ENCODE measurements around the gene MEIS2. TPM values are rescaled to one million over a fixed set of nuclear protein-coding genes. Genes with fewer than 3 reads are reported as not detected.

MEIS2 gene
- polyA plus RNA-seq, 2 of the 4 experiments (the other 2 are of a cell fraction) = 7.3 to 11.1 TPM

DNA sequence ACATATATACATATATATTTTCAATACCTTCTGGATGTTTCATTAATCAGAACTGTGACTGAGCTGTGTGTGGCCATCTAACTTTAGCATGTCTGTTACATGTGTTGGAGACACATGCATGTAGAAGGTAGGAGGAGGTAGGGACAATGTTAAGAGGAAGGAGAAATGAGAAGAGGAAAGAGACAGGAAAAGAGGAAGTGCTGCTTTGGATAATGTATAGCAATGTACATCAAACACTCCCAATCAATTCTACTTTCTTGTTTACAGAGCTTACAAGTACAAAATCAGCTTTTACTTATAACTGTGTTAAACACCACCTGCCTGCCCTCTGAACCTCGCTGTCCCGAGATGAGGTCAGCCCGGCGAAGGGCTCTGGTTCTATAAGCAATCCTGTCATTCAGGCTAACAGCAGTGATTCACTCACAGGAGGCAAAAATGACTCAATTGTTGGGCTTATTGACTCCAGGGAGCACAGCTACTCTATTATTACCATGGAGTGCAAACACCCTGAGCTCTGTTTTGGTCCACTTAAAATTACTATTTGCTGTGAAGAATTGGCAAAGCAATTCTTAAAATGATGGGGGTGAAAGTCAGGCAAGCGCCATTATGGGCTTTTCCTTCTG, 188.9 kb downstream of the MEIS2 start:
- ATAC-seq (no peak), FAIRE-seq (no peak), DNase-seq (ENCODE audit: low read depth in 1 of 2, low spot score in 1 of 2) (no peak)
- no peaks in the 10 kb centered on the region for H3K9me3 ChIP-seq
- no peak overlapping the region for H3K4me3 ChIP-seq
- TF ChIP-seq, protein P1, sequence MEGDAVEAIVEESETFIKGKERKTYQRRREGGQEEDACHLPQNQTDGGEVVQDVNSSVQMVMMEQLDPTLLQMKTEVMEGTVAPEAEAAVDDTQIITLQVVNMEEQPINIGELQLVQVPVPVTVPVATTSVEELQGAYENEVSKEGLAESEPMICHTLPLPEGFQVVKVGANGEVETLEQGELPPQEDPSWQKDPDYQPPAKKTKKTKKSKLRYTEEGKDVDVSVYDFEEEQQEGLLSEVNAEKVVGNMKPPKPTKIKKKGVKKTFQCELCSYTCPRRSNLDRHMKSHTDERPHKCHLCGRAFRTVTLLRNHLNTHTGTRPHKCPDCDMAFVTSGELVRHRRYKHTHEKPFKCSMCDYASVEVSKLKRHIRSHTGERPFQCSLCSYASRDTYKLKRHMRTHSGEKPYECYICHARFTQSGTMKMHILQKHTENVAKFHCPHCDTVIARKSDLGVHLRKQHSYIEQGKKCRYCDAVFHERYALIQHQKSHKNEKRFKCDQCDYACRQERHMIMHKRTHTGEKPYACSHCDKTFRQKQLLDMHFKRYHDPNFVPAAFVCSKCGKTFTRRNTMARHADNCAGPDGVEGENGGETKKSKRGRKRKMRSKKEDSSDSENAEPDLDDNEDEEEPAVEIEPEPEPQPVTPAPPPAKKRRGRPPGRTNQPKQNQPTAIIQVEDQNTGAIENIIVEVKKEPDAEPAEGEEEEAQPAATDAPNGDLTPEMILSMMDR (IDR thresholded peaks at IDR 0.05) = no peak
- TF ChIP-seq, protein P2, sequence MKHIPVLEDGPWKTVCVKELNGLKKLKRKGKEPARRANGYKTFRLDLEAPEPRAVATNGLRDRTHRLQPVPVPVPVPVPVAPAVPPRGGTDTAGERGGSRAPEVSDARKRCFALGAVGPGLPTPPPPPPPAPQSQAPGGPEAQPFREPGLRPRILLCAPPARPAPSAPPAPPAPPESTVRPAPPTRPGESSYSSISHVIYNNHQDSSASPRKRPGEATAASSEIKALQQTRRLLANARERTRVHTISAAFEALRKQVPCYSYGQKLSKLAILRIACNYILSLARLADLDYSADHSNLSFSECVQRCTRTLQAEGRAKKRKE (CRISPR knock-in tag; IDR thresholded peaks at IDR 0.05; ENCODE audit: low read depth) = no peak
- no peak for TF ChIP-seq HOXB13 (CRISPR knock-in tag; IDR thresholded peaks at IDR 0.05; ENCODE audit: low read depth)
- no peak for TF ChIP-seq NR3C1 (IDR thresholded peaks at IDR 0.05)
- no peak for TF ChIP-seq RCOR1 (IDR thresholded peaks at IDR 0.05; ENCODE audit: low read depth, low read length)
- no peak for TF ChIP-seq KDM1A (IDR thresholded peaks at IDR 0.05; ENCODE audit: low read depth)
- no peak for TF ChIP-seq FOSL2 (IDR thresholded peaks at IDR 0.05)
- no peak for TF ChIP-seq FOSL2 (CRISPR knock-in tag; IDR thresholded peaks at IDR 0.05)
- TF ChIP-seq HDAC2 (IDR thresholded peaks at IDR 0.05) = no peak
- TF ChIP-seq SMC3 (IDR thresholded peaks at IDR 0.05) = no peak
- TF ChIP-seq POLR2AphosphoS2 (conservative IDR thresholded peaks at IDR 0.05; ENCODE audit: low read length) = no peak
- no peak for TF ChIP-seq CHD2 (IDR thresholded peaks at IDR 0.05; ENCODE audit: low read length, partially characterized antibody)
- TF ChIP-seq CHD4 (IDR thresholded peaks at IDR 0.05; ENCODE audit: borderline replicate concordance) = no peak
- no peak for TF ChIP-seq HOXB5 (CRISPR knock-in tag; IDR thresholded peaks at IDR 0.05)
- H3K27ac ChIP-seq = no peak overlapping the region
- WGBS (ENCODE audit: missing lambda C conversion rate) = 84% methylated on average over 5 of the region's 5 CpGs
- ChIA-PET CTCF (interaction anchor here (0.7 to 1.3 kb wide), 2 partner anchors 27 to 158 kb away, joined by 3 read pairs; no protein-coding TSS in a partner anchor), POLR2A (no interaction called here)
- H3K4me1 ChIP-seq = peaks cover 6% of the 10 kb centered on the region; the same call in 1 of the 3 replicates
- H3K4me2 ChIP-seq = no peak overlapping the region

DNA sequence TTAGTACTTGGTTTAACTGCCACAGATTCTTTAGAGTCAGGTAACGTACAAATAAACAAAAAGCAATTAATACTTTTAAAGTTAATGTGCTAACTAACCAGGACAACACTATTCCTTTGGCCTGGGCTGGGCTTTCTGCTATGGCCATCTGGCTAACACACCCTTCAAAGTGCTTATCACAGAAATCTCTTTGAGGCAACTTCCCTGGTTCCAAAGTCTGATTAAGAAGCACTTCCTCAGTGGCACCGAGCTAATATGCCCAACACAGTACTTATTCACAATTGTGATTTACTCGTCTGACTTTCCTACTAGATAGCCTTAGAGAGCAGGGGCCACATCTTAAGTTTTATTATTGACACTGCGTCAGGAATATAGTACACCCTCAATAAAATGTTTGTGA, 191.4 kb downstream of the MEIS2 start:
- ChIA-PET POLR2A (no interaction called here), CTCF (no interaction called here)
- H3K4me2 ChIP-seq = no peak overlapping the region
- WGBS (ENCODE audit: missing lambda C conversion rate) = 87% methylated on average over 4 of the region's 4 CpGs
- TF ChIP-seq, protein P3, sequence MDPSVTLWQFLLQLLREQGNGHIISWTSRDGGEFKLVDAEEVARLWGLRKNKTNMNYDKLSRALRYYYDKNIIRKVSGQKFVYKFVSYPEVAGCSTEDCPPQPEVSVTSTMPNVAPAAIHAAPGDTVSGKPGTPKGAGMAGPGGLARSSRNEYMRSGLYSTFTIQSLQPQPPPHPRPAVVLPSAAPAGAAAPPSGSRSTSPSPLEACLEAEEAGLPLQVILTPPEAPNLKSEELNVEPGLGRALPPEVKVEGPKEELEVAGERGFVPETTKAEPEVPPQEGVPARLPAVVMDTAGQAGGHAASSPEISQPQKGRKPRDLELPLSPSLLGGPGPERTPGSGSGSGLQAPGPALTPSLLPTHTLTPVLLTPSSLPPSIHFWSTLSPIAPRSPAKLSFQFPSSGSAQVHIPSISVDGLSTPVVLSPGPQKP (IDR thresholded peaks at IDR 0.05; ENCODE audit: low read depth, low read length) = no peak
- TF ChIP-seq RNF2 (IDR thresholded peaks at IDR 0.05; ENCODE audit: borderline replicate concordance, low read depth) = no peak
- no peak for TF ChIP-seq TFCP2L1 (CRISPR knock-in tag; IDR thresholded peaks at IDR 0.05)
- TF ChIP-seq ZNF302 (CRISPR knock-in tag; IDR thresholded peaks at IDR 0.05) = no peak
- no peak for TF ChIP-seq CBX2 (IDR thresholded peaks at IDR 0.05; ENCODE audit: borderline replicate concordance, low read depth)
- no peak for TF ChIP-seq NFE2L2 (conservative IDR thresholded peaks at IDR 0.05; ENCODE audit: low read length)
- TF ChIP-seq JUN (IDR thresholded peaks at IDR 0.05) = no peak
- no peak for TF ChIP-seq NPAS2 (CRISPR knock-in tag; IDR thresholded peaks at IDR 0.05; ENCODE audit: borderline replicate concordance)
- TF ChIP-seq ZFP36 (IDR thresholded peaks at IDR 0.05; ENCODE audit: borderline replicate concordance, partially characterized antibody) = no peak
- TF ChIP-seq EHF (CRISPR knock-in tag; IDR thresholded peaks at IDR 0.05) = no peak
- no peak for TF ChIP-seq NR3C1 (IDR thresholded peaks at IDR 0.05)
- TF ChIP-seq KDM5A (IDR thresholded peaks at IDR 0.05) = no peak
- TF ChIP-seq, protein P4, sequence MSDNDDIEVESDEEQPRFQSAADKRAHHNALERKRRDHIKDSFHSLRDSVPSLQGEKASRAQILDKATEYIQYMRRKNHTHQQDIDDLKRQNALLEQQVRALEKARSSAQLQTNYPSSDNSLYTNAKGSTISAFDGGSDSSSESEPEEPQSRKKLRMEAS (IDR thresholded peaks at IDR 0.05) = no peak
- TF ChIP-seq RARB (CRISPR knock-in tag; IDR thresholded peaks at IDR 0.05) = no peak
- TF ChIP-seq, protein P5, sequence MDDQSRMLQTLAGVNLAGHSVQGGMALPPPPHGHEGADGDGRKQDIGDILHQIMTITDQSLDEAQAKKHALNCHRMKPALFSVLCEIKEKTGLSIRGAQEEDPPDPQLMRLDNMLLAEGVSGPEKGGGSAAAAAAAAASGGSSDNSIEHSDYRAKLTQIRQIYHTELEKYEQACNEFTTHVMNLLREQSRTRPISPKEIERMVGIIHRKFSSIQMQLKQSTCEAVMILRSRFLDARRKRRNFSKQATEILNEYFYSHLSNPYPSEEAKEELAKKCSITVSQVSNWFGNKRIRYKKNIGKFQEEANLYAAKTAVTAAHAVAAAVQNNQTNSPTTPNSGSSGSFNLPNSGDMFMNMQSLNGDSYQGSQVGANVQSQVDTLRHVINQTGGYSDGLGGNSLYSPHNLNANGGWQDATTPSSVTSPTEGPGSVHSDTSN (IDR thresholded peaks at IDR 0.05) = no peak
- TF ChIP-seq, protein P6, sequence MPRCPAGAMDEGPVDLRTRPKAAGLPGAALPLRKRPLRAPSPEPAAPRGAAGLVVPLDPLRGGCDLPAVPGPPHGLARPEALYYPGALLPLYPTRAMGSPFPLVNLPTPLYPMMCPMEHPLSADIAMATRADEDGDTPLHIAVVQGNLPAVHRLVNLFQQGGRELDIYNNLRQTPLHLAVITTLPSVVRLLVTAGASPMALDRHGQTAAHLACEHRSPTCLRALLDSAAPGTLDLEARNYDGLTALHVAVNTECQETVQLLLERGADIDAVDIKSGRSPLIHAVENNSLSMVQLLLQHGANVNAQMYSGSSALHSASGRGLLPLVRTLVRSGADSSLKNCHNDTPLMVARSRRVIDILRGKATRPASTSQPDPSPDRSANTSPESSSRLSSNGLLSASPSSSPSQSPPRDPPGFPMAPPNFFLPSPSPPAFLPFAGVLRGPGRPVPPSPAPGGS (IDR thresholded peaks at IDR 0.05) = no peak
- TF ChIP-seq CHD2 (IDR thresholded peaks at IDR 0.05; ENCODE audit: low read length, partially characterized antibody) = no peak
- no peak for ATAC-seq
- no peak overlapping the region for H3K4me3 ChIP-seq
- peaks cover 9% of the 10 kb centered on the region for H3K4me1 ChIP-seq
- no peak for FAIRE-seq
- H3K27ac ChIP-seq = no peak overlapping the region
- H3K9me3 ChIP-seq = no peaks in the 10 kb centered on the region
- no peak for DNase-seq (ENCODE audit: low read depth in 1 of 2, low spot score in 1 of 2)
